RWPE2 (cell line): ENCODE results near the gene LRRC28.

Experiments used
- ATAC-seq: fragments of 200-7000 bp; cut with Tn5 transposase; 3 replicates; pipeline ENCODE4 v1.9.1; 2021; ENCODE audit warnings: low read depth
- DNase-seq: peaks from one replicate; pipeline ENCODE4 v3.0.0-alpha.2; 2020; ENCODE audit warnings: low spot score
- H3K27ac ChIP-seq: fragments of 450-650 bp; 2 replicates; pipeline ENCODE4 v1.5.1; 2017; ENCODE audit warnings: mild to moderate bottlenecking; ENCODE audit not compliant: poor library complexity, severe bottlenecking
- H3K27me3 ChIP-seq: fragments of 250-450 bp; sonication (Bioruptor Pico); 2 replicates; pipeline ENCODE4 v1.5.1; 2021; ENCODE audit warnings: mild to moderate bottlenecking, moderate library complexity; ENCODE audit not compliant: insufficient read depth, poor library complexity, severe bottlenecking
- H3K36me3 ChIP-seq: fragments of 250-450 bp; sonication (Bioruptor Pico); 2 replicates; pipeline ENCODE4 v1.5.1; 2020; ENCODE audit warnings: low read depth, mild to moderate bottlenecking, moderate library complexity
- H3K4me1 ChIP-seq: fragments of 250-450 bp; sonication (Bioruptor Pico); 2 replicates; pipeline ENCODE4 v1.5.1; 2021; ENCODE audit warnings: mild to moderate bottlenecking, moderate library complexity; ENCODE audit not compliant: insufficient read depth, poor library complexity, severe bottlenecking
- H3K4me3 ChIP-seq: fragments of 250-450 bp; sonication (Bioruptor Pico); 2 replicates; pipeline ENCODE4 v1.5.1; 2021; ENCODE audit warnings: mild to moderate bottlenecking, moderate library complexity; ENCODE audit not compliant: severe bottlenecking
- H3K9me3 ChIP-seq: fragments of 250-450 bp; sonication (Bioruptor Pico); 2 replicates; pipeline ENCODE4 v1.5.1; 2021; ENCODE audit warnings: mild to moderate bottlenecking, moderate library complexity; ENCODE audit not compliant: severe bottlenecking
- CTCF ChIP-seq: fragments of 450-650 bp; IDR thresholded peaks from one replicate; pipeline ENCODE4 v1.5.1; 2017; ENCODE audit warnings: mild to moderate bottlenecking, moderate library complexity; ENCODE audit not compliant: poor library complexity, severe bottlenecking

Gene LRRC28

GRCh38 chr15:99426431-99427105, 175.3 kb downstream of the LRRC28 start:
- DNase-seq (peak; percentile 62), ATAC-seq (no peak)
- Histone ChIP-seq H3K4me3 (no peak overlapping the region), H3K27me3 (no peaks in the 10 kb centered on the region), H3K36me3 (no peaks in the 10 kb centered on the region), H3K27ac (no peak overlapping the region), H3K4me1 (peaks cover 14% of the 10 kb centered on the region), H3K9me3 (no peaks in the 10 kb centered on the region)
- no peak for TF ChIP-seq CTCF

- ATAC-seq (no peak), DNase-seq (peak; percentile 35)
- Histone ChIP-seq H3K27ac (no peak overlapping the region), H3K4me1 (peaks cover 14% of the 10 kb centered on the region), H3K27me3 (no peaks in the 10 kb centered on the region), H3K36me3 (no peaks in the 10 kb centered on the region), H3K9me3 (no peaks in the 10 kb centered on the region), H3K4me3 (no peak overlapping the region)
- TF ChIP-seq CTCF, result no peak
Measured at GRCh38 chr15:99427210-99427609, 175.9 kb downstream of the LRRC28 start.

GRCh38 chr15:99427668-99428361, 176.5 kb downstream of the LRRC28 start:
- no peak for TF ChIP-seq CTCF
- no peaks in the 10 kb centered on the region for H3K27me3 ChIP-seq
- no peak overlapping the region for H3K4me3 ChIP-seq
- H3K36me3 ChIP-seq, result no peaks in the 10 kb centered on the region
- no peaks in the 10 kb centered on the region for H3K9me3 ChIP-seq
- DNase-seq (peak; percentile 58), ATAC-seq (no peak)
- peaks cover 15% of the 10 kb centered on the region for H3K4me1 ChIP-seq
- no peak overlapping the region for H3K27ac ChIP-seq

- H3K9me3 ChIP-seq, result no peaks in the 10 kb centered on the region
- DNase-seq, result peak; percentile 33
- H3K36me3 ChIP-seq, result no peaks in the 10 kb centered on the region
- no peak overlapping the region for H3K27ac ChIP-seq
- peaks cover 22% of the 10 kb centered on the region for H3K4me1 ChIP-seq
- no peak overlapping the region for H3K4me3 ChIP-seq
- no peak for TF ChIP-seq CTCF
- no peaks in the 10 kb centered on the region for H3K27me3 ChIP-seq
- ATAC-seq, result no peak
Measured at GRCh38 chr15:99429681-99430081, 178.4 kb downstream of the LRRC28 start.
